ENCODE results near the gene PPP4R4. TPM values are rescaled to one million over a fixed set of nuclear protein-coding genes. Genes with fewer than 3 reads are reported as not detected.

Gene PPP4R4
- total and polyA plus RNA-seq, 2 experiments from 2014 or later, result 0.11 to 0.22 TPM

- 71 to 72% methylated on average over 13 of the region's 13 CpGs for WGBS, 2 experiments (ENCODE audit: low coverage in 1 of 2, low lambda C conversion rate in 2 of 2, missing lambda C conversion rate in 2 of 2)
- Histone ChIP-seq H3K9ac (no peak overlapping the region), H3K9me3 (ENCODE audit: low read depth) (no peaks in the 10 kb centered on the region), H3K4me1 (ENCODE audit: insufficient read depth) (no peaks in the 10 kb centered on the region), H3K4me2 (ENCODE audit: unreplicated experiment) (no peak overlapping the region), H3K36me3 (ENCODE audit: low read depth) (no peaks in the 10 kb centered on the region), H3K27ac (no peak overlapping the region), H3F3A (ENCODE audit: insufficient read depth) (no peaks in the 10 kb centered on the region), H3K79me2 (ENCODE audit: insufficient read depth) (no peaks in the 10 kb centered on the region), H2AFZ (no peak overlapping the region), H3K9me2 (ENCODE audit: insufficient read depth) (no peaks in the 10 kb centered on the region), H4K20me1 (ENCODE audit: insufficient read depth) (no peaks in the 10 kb centered on the region), H3K27me3 (replicated peaks; ENCODE audit: insufficient read depth) (no peaks in the 10 kb centered on the region), H3K4me3 (no peak overlapping the region)
- no peak for DNase-seq
- in situ Hi-C loops (cut with MboI), result no loop called here
- no peak for TF ChIP-seq EZH2phosphoT487 (IDR thresholded peaks at IDR 0.05; ENCODE audit: insufficient read depth, low read depth)
- no peak for TF ChIP-seq EZH2 (IDR thresholded peaks at IDR 0.05; ENCODE audit: insufficient read depth, poor library complexity, severe bottlenecking)
These were observed 117.2 kb downstream of the PPP4R4 start for GRCh38 chr14:94291159-94291905.

- no peak for DNase-seq
- in situ Hi-C loops (cut with MboI), result no loop called here
- H2AFZ ChIP-seq, result no peak overlapping the region
- no peaks in the 10 kb centered on the region for H3K4me1 ChIP-seq (ENCODE audit: insufficient read depth)
- H3K9ac ChIP-seq, result no peak overlapping the region
- no peak overlapping the region for H3K4me2 ChIP-seq (ENCODE audit: unreplicated experiment)
- no peaks in the 10 kb centered on the region for H3K79me2 ChIP-seq (ENCODE audit: insufficient read depth)
- H3K9me2 ChIP-seq (ENCODE audit: insufficient read depth), result no peaks in the 10 kb centered on the region
- H4K20me1 ChIP-seq (ENCODE audit: insufficient read depth), result no peaks in the 10 kb centered on the region
- H3F3A ChIP-seq (ENCODE audit: insufficient read depth), result no peaks in the 10 kb centered on the region
- H3K4me3 ChIP-seq, result no peak overlapping the region
- no peaks in the 10 kb centered on the region for H3K36me3 ChIP-seq (ENCODE audit: low read depth)
- 70 to 73% methylated on average over 14 to 15 of the region's 15 CpGs for WGBS, 2 experiments (ENCODE audit: low coverage in 1 of 2, low lambda C conversion rate in 2 of 2, missing lambda C conversion rate in 2 of 2)
- no peaks in the 10 kb centered on the region for H3K27me3 ChIP-seq (replicated peaks; ENCODE audit: insufficient read depth)
- no peaks in the 10 kb centered on the region for H3K9me3 ChIP-seq (ENCODE audit: low read depth)
- no peak for TF ChIP-seq EZH2phosphoT487 (IDR thresholded peaks at IDR 0.05; ENCODE audit: insufficient read depth, low read depth)
- TF ChIP-seq EZH2 (IDR thresholded peaks at IDR 0.05; ENCODE audit: insufficient read depth, poor library complexity, severe bottlenecking), result no peak
- H3K27ac ChIP-seq, result no peak overlapping the region
These were observed 117.9 kb downstream of the PPP4R4 start for GRCh38 chr14:94291906-94292525.

DNA sequence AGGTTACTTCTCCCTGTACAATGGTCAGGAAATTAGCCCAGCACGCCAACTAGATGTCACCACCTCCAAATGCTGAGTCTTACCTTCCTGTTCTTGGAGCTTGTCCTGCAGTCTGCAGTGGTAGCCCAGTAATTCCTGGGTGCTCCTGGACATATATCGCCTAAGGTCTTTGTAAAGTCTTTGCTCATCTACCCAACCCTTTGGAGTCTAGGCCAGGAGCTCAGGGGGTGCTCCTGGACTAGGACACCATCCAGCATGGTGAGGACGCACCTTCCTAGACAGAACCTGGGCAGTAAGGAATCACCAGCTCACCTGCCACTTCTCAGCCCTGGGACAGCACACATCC, 118.4 kb downstream of the PPP4R4 start:
- H2AFZ ChIP-seq, result no peak overlapping the region
- 61 to 63% methylated on average over 3 of the region's 3 CpGs for WGBS, 2 experiments (ENCODE audit: low coverage in 1 of 2, low lambda C conversion rate in 2 of 2, missing lambda C conversion rate in 2 of 2)
- no peak overlapping the region for H3K4me3 ChIP-seq
- no peaks in the 10 kb centered on the region for H3F3A ChIP-seq (ENCODE audit: insufficient read depth)
- H4K20me1 ChIP-seq (ENCODE audit: insufficient read depth), result no peaks in the 10 kb centered on the region
- no peaks in the 10 kb centered on the region for H3K9me3 ChIP-seq (ENCODE audit: low read depth)
- no peaks in the 10 kb centered on the region for H3K36me3 ChIP-seq (ENCODE audit: low read depth)
- no peak for DNase-seq
- H3K4me2 ChIP-seq (ENCODE audit: unreplicated experiment), result no peak overlapping the region
- no peaks in the 10 kb centered on the region for H3K27me3 ChIP-seq (replicated peaks; ENCODE audit: insufficient read depth)
- H3K27ac ChIP-seq, result no peak overlapping the region
- no peak overlapping the region for H3K9ac ChIP-seq
- TF ChIP-seq EZH2 (IDR thresholded peaks at IDR 0.05; ENCODE audit: insufficient read depth, poor library complexity, severe bottlenecking), result no peak
- TF ChIP-seq EZH2phosphoT487 (IDR thresholded peaks at IDR 0.05; ENCODE audit: insufficient read depth, low read depth), result no peak
- H3K4me1 ChIP-seq (ENCODE audit: insufficient read depth), result no peaks in the 10 kb centered on the region
- no peaks in the 10 kb centered on the region for H3K79me2 ChIP-seq (ENCODE audit: insufficient read depth)
- in situ Hi-C loops (cut with MboI), result no loop called here
- no peaks in the 10 kb centered on the region for H3K9me2 ChIP-seq (ENCODE audit: insufficient read depth)

DNA sequence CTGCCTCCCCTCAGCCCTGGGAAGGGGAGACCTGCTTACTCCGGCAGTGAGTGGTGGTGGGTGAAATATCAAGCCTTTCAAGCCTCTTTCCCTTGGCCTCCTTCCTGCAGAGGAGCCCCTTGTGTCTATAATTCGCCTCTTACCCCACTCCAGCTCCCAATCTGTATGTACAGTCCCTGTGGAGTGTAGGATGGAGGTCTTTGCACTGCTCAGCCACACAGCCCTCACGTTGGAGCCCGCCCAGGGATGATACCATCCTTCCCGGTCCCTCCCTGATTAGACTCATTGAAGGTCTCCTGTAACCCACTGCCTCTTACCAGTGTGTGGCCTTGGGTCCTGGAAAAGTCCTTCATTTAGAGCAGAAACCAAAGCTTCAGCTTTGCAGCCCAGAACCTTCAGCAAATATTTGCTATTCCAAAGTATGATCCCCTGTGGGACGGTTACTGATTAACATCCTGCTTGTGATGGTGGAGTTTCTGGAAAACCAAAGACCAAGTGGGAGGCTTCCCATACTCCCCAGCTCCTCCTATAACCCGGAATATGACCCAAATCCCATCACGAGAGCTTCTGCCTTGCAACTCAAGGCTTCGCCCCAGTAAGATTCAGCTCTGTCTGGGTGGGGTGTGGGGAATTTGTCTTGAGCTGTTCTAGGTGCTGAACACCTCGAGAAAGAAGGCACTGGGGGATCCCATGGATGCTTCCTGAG, 118.9 kb downstream of the PPP4R4 start, which contains the start of gene SERPINA10:
Gene SERPINA10, minus strand, starts transcription at position 397 of the 706 bp plus-strand sequence. CDS start 2,675 bp downstream, outside the sequence.
- H2AFZ ChIP-seq, result no peak within 1 kb of the TSS
- no peak for DNase-seq
- H3K36me3 ChIP-seq (ENCODE audit: low read depth), result no peaks in the 10 kb centered on the region
- H3K9ac ChIP-seq, result no peak within 1 kb of the TSS
- no peaks in the 10 kb centered on the region for H3K9me3 ChIP-seq (ENCODE audit: low read depth)
- no peaks in the 10 kb centered on the region for H3K4me1 ChIP-seq (ENCODE audit: insufficient read depth)
- WGBS, 2 experiments (ENCODE audit: low coverage in 1 of 2, low lambda C conversion rate in 2 of 2, missing lambda C conversion rate in 2 of 2), result 40 to 41% methylated on average over 10 of the region's 10 CpGs
- H3K4me3 ChIP-seq, result no peak within 1 kb of the TSS
- H3K9me2 ChIP-seq (ENCODE audit: insufficient read depth), result no peaks in the 10 kb centered on the region
- no peak for TF ChIP-seq EZH2 (IDR thresholded peaks at IDR 0.05; ENCODE audit: insufficient read depth, poor library complexity, severe bottlenecking)
- no peak for TF ChIP-seq EZH2phosphoT487 (IDR thresholded peaks at IDR 0.05; ENCODE audit: insufficient read depth, low read depth)
- H3K79me2 ChIP-seq (ENCODE audit: insufficient read depth), result no peaks in the 10 kb centered on the region
- no peak within 1 kb of the TSS for H3K27ac ChIP-seq
- no peaks in the 10 kb centered on the region for H4K20me1 ChIP-seq (ENCODE audit: insufficient read depth)
- H3K4me2 ChIP-seq (ENCODE audit: unreplicated experiment), result no peak within 1 kb of the TSS
- H3F3A ChIP-seq (ENCODE audit: insufficient read depth), result no peaks in the 10 kb centered on the region
- H3K27me3 ChIP-seq (replicated peaks; ENCODE audit: insufficient read depth), result no peaks in the 10 kb centered on the region
- in situ Hi-C loops (cut with MboI), result no loop called here

Data from GM23248 (cell line).